ENCODE results near the gene ZFAND3.

Gene ZFAND3

GRCh38 chr6:38064431-38064830, 244.9 kb downstream of the ZFAND3 start:
- no peaks in the 10 kb centered on the region for H3K9me3 ChIP-seq (ENCODE audit: control insufficient read depth, low read length)
- H3K27me3 ChIP-seq (replicated peaks; ENCODE audit: control insufficient read depth, insufficient read depth, low read length, poor library complexity, severe bottlenecking), result no peaks in the 10 kb centered on the region
- no peak for DNase-seq
- H3K4me1 ChIP-seq (ENCODE audit: control insufficient read depth, insufficient read depth, low read length, poor library complexity, severe bottlenecking), result no peaks in the 10 kb centered on the region
- no peak overlapping the region for H3K27ac ChIP-seq (ENCODE audit: insufficient read depth, low read length, poor library complexity, severe bottlenecking)
- H3K4me3 ChIP-seq (ENCODE audit: insufficient read depth, low read depth, low read length, poor library complexity, severe bottlenecking), result no peak overlapping the region
- H3K36me3 ChIP-seq (ENCODE audit: control insufficient read depth, insufficient read depth, low read length), result peaks cover 25% of the 10 kb centered on the region

GRCh38 chr6:38065734-38066305, 246.3 kb downstream of the ZFAND3 start:
- no peak for DNase-seq
- H3K36me3 ChIP-seq (ENCODE audit: control insufficient read depth, insufficient read depth, low read length), result peaks cover 25% of the 10 kb centered on the region

DNA sequence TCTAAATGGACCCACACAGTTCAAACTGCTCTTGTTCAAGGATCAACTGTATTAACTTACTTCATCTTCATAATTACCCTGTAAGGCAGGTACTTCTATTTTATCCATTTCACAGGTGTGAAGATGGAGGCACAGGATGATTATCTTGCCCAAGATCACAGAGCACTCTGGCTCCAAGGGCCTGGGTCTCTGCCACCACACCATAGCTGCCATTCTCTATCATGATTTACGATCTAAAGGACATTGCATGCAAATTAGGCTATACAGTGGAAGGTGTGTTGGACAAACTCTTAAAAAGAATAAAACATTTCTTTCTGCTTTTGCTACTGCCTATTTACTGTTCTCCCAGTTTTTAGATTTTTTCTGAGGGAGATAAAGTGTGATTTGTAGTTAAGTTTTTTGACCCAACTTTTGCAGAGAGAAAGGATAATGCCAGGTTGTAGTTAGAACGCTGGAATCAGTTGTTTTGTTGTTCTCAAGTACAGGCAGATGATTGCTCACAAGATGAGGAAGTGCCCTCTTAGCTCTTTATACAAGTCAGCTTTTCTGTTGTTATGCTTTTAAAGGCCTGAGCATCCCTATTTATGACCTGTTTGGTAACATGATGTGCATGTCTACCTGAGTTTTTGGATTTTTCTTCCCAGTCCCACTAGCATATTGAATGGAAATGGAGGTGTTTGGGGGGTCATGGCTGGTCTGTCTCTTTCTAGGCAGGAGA, 247.9 kb downstream of the ZFAND3 start:
- no peaks in the 10 kb centered on the region for H3K4me1 ChIP-seq (ENCODE audit: control insufficient read depth, insufficient read depth, low read length, poor library complexity, severe bottlenecking)
- H3K36me3 ChIP-seq (ENCODE audit: control insufficient read depth, insufficient read depth, low read length), result peaks cover 15% of the 10 kb centered on the region
- H3K27ac ChIP-seq (ENCODE audit: insufficient read depth, low read length, poor library complexity, severe bottlenecking), result no peak overlapping the region
- H3K27me3 ChIP-seq (replicated peaks; ENCODE audit: control insufficient read depth, insufficient read depth, low read length, poor library complexity, severe bottlenecking), result no peaks in the 10 kb centered on the region
- no peak for DNase-seq
- H3K9me3 ChIP-seq (ENCODE audit: control insufficient read depth, low read length), result no peaks in the 10 kb centered on the region
- H3K4me3 ChIP-seq (ENCODE audit: insufficient read depth, low read depth, low read length, poor library complexity, severe bottlenecking), result no peak overlapping the region

More at GRCh38 chr6:38065734-38066305, 246.3 kb downstream of the ZFAND3 start:
- no peaks in the 10 kb centered on the region for H3K9me3 ChIP-seq (ENCODE audit: control insufficient read depth, low read length)
- no peaks in the 10 kb centered on the region for H3K4me1 ChIP-seq (ENCODE audit: control insufficient read depth, insufficient read depth, low read length, poor library complexity, severe bottlenecking)
- no peaks in the 10 kb centered on the region for H3K27me3 ChIP-seq (replicated peaks; ENCODE audit: control insufficient read depth, insufficient read depth, low read length, poor library complexity, severe bottlenecking)
- H3K27ac ChIP-seq (ENCODE audit: insufficient read depth, low read length, poor library complexity, severe bottlenecking), result no peak overlapping the region
- no peak overlapping the region for H3K4me3 ChIP-seq (ENCODE audit: insufficient read depth, low read depth, low read length, poor library complexity, severe bottlenecking)

- H3K4me1 ChIP-seq (ENCODE audit: control insufficient read depth, insufficient read depth, low read length, poor library complexity, severe bottlenecking), result no peaks in the 10 kb centered on the region
- H3K27ac ChIP-seq (ENCODE audit: insufficient read depth, low read length, poor library complexity, severe bottlenecking), result no peak overlapping the region
- H3K9me3 ChIP-seq (ENCODE audit: control insufficient read depth, low read length), result no peaks in the 10 kb centered on the region
- H3K4me3 ChIP-seq (ENCODE audit: insufficient read depth, low read depth, low read length, poor library complexity, severe bottlenecking), result no peak overlapping the region
- no peak for DNase-seq
- H3K27me3 ChIP-seq (replicated peaks; ENCODE audit: control insufficient read depth, insufficient read depth, low read length, poor library complexity, severe bottlenecking), result no peaks in the 10 kb centered on the region
- H3K36me3 ChIP-seq (ENCODE audit: control insufficient read depth, insufficient read depth, low read length), result peaks cover under 1% of the 10 kb centered on the region
Measured at GRCh38 chr6:38068854-38069590, 249.5 kb downstream of the ZFAND3 start.

GRCh38 chr6:38077488-38078030, 258.0 kb downstream of the ZFAND3 start:
- no peaks in the 10 kb centered on the region for H3K9me3 ChIP-seq (ENCODE audit: control insufficient read depth, low read length)
- peaks cover 4% of the 10 kb centered on the region for H3K36me3 ChIP-seq (ENCODE audit: control insufficient read depth, insufficient read depth, low read length)
- H3K4me3 ChIP-seq (ENCODE audit: insufficient read depth, low read depth, low read length, poor library complexity, severe bottlenecking), result no peak overlapping the region
- no peak for DNase-seq
- no peaks in the 10 kb centered on the region for H3K27me3 ChIP-seq (replicated peaks; ENCODE audit: control insufficient read depth, insufficient read depth, low read length, poor library complexity, severe bottlenecking)
- H3K4me1 ChIP-seq (ENCODE audit: control insufficient read depth, insufficient read depth, low read length, poor library complexity, severe bottlenecking), result no peaks in the 10 kb centered on the region
- no peak overlapping the region for H3K27ac ChIP-seq (ENCODE audit: insufficient read depth, low read length, poor library complexity, severe bottlenecking)

GRCh38 chr6:38078671-38079070, 259.1 kb downstream of the ZFAND3 start:
- DNase-seq, result no peak
- no peaks in the 10 kb centered on the region for H3K27me3 ChIP-seq (replicated peaks; ENCODE audit: control insufficient read depth, insufficient read depth, low read length, poor library complexity, severe bottlenecking)
- H3K4me3 ChIP-seq (ENCODE audit: insufficient read depth, low read depth, low read length, poor library complexity, severe bottlenecking), result no peak overlapping the region
- H3K27ac ChIP-seq (ENCODE audit: insufficient read depth, low read length, poor library complexity, severe bottlenecking), result no peak overlapping the region
- no peaks in the 10 kb centered on the region for H3K9me3 ChIP-seq (ENCODE audit: control insufficient read depth, low read length)
- peaks cover 4% of the 10 kb centered on the region for H3K36me3 ChIP-seq (ENCODE audit: control insufficient read depth, insufficient read depth, low read length)
- H3K4me1 ChIP-seq (ENCODE audit: control insufficient read depth, insufficient read depth, low read length, poor library complexity, severe bottlenecking), result no peaks in the 10 kb centered on the region

- H3K4me1 ChIP-seq (ENCODE audit: control insufficient read depth, insufficient read depth, low read length, poor library complexity, severe bottlenecking), result no peaks in the 10 kb centered on the region
- no peak overlapping the region for H3K27ac ChIP-seq (ENCODE audit: insufficient read depth, low read length, poor library complexity, severe bottlenecking)
- H3K27me3 ChIP-seq (replicated peaks; ENCODE audit: control insufficient read depth, insufficient read depth, low read length, poor library complexity, severe bottlenecking), result no peaks in the 10 kb centered on the region
- H3K36me3 ChIP-seq (ENCODE audit: control insufficient read depth, insufficient read depth, low read length), result peaks cover 4% of the 10 kb centered on the region
- no peaks in the 10 kb centered on the region for H3K9me3 ChIP-seq (ENCODE audit: control insufficient read depth, low read length)
- no peak for DNase-seq
- H3K4me3 ChIP-seq (ENCODE audit: insufficient read depth, low read depth, low read length, poor library complexity, severe bottlenecking), result no peak overlapping the region
Measured at GRCh38 chr6:38079107-38079506, 259.6 kb downstream of the ZFAND3 start.

DNA sequence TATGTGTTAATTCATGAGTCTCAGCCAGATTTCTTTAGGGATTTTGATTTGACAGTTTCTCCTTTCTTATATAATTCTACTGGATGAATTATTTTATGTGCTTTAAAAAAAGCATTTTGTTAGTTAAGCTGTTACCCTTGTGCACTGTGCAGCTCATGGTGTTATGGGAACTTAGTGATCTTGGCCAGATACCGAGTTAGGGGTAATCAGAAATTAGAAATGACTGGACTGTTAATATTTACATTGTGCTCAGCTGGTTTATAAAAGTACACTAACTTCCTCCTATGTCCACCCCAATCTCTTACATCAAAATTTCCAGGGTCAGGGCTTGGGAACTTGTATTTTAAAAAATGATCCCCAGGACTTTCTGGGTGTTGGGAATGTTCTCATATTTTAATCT, 260.0 kb downstream of the ZFAND3 start:
- Histone ChIP-seq H3K27me3 (replicated peaks; ENCODE audit: control insufficient read depth, insufficient read depth, low read length, poor library complexity, severe bottlenecking) (no peaks in the 10 kb centered on the region), H3K36me3 (ENCODE audit: control insufficient read depth, insufficient read depth, low read length) (peaks cover 4% of the 10 kb centered on the region), H3K4me1 (ENCODE audit: control insufficient read depth, insufficient read depth, low read length, poor library complexity, severe bottlenecking) (no peaks in the 10 kb centered on the region), H3K4me3 (ENCODE audit: insufficient read depth, low read depth, low read length, poor library complexity, severe bottlenecking) (no peak overlapping the region), H3K27ac (ENCODE audit: insufficient read depth, low read length, poor library complexity, severe bottlenecking) (no peak overlapping the region), H3K9me3 (ENCODE audit: control insufficient read depth, low read length) (no peaks in the 10 kb centered on the region)
- DNase-seq, result no peak

GRCh38 chr6:38080360-38080759, 260.8 kb downstream of the ZFAND3 start:
- H3K4me3 ChIP-seq (ENCODE audit: insufficient read depth, low read depth, low read length, poor library complexity, severe bottlenecking), result no peak overlapping the region
- H3K36me3 ChIP-seq (ENCODE audit: control insufficient read depth, insufficient read depth, low read length), result peaks cover 9% of the 10 kb centered on the region
- no peaks in the 10 kb centered on the region for H3K9me3 ChIP-seq (ENCODE audit: control insufficient read depth, low read length)
- H3K27ac ChIP-seq (ENCODE audit: insufficient read depth, low read length, poor library complexity, severe bottlenecking), result no peak overlapping the region
- DNase-seq, result no peak
- H3K4me1 ChIP-seq (ENCODE audit: control insufficient read depth, insufficient read depth, low read length, poor library complexity, severe bottlenecking), result no peaks in the 10 kb centered on the region
- H3K27me3 ChIP-seq (replicated peaks; ENCODE audit: control insufficient read depth, insufficient read depth, low read length, poor library complexity, severe bottlenecking), result no peaks in the 10 kb centered on the region

DNA sequence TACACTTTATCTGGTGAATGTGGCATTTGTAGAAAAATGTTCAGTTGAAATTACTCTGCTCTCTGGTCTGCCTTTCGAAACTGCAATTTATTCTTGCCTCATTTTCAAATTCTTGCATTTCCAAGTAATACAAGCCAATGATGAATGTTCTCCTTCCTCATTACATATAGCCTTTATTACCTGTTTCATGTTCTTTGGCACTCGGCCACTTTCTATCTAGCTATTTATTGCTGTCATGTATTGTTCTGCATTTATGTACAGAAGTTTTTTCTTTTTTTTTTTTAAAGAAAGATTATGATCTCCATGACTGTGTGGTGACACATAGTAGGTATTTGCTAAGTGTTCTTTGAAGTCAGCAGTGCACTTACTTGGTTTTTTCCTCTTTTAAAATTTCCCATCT, 261.4 kb downstream of the ZFAND3 start:
- no peaks in the 10 kb centered on the region for H3K9me3 ChIP-seq (ENCODE audit: control insufficient read depth, low read length)
- no peak overlapping the region for H3K27ac ChIP-seq (ENCODE audit: insufficient read depth, low read length, poor library complexity, severe bottlenecking)
- H3K27me3 ChIP-seq (replicated peaks; ENCODE audit: control insufficient read depth, insufficient read depth, low read length, poor library complexity, severe bottlenecking), result no peaks in the 10 kb centered on the region
- no peak overlapping the region for H3K4me3 ChIP-seq (ENCODE audit: insufficient read depth, low read depth, low read length, poor library complexity, severe bottlenecking)
- peaks cover 9% of the 10 kb centered on the region for H3K36me3 ChIP-seq (ENCODE audit: control insufficient read depth, insufficient read depth, low read length)
- no peak for DNase-seq
- H3K4me1 ChIP-seq (ENCODE audit: control insufficient read depth, insufficient read depth, low read length, poor library complexity, severe bottlenecking), result no peaks in the 10 kb centered on the region

Measured in effector memory CD4-positive, alpha-beta T cell (primary cell).